ENCODE data around the gene MIA3. TPM values are rescaled to one million over a fixed set of nuclear protein-coding genes. Genes with fewer than 3 reads are reported as not detected.

Gene MIA3
- total RNA-seq, 1 donor from 2014 or later = 89.7 TPM

DNA sequence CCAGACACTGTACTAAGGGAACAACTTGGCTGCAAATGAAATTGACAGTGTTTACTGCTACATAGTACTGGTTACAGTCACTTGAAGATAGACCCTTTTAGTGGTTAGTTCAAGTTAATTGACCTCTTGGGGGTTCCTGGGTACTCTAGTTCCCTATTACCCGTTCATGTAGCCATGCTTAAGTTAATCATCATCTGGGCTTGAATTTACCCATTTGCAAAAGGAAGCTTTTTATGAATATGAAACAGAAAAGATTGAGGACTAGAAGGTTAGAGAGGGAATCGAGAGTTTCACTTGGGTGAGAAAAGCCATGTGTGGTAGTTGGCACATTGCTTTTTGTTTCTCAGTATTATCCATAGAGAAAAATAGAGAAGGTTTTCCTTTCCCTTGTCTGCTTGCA lies 2.7 kb downstream of the MIA3 start:
- ATAC-seq (no peak), DNase-seq (ENCODE audit: low spot score) (no peak)

DNA sequence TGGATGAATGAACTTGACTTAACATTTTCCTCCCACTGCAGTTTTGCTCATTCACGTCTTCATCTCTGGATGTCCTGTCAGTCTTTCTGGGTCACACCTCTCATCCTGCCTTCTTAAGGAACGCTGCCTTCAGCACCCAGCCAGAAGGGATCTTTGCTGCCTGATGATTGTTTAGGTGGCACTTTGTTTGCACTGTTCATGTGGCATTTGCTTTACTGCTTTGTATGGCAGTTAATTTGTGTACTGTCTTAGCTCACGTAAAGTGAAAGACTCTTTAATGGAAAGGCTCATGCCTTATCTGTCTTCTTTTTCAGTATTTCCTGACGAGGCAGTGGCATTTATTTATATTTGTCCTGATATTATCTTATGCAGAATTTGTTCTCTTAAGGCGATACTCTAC lies 4.9 kb downstream of the MIA3 start:
- DNase-seq (ENCODE audit: low spot score) = no peak
- no peak for ATAC-seq

DNA sequence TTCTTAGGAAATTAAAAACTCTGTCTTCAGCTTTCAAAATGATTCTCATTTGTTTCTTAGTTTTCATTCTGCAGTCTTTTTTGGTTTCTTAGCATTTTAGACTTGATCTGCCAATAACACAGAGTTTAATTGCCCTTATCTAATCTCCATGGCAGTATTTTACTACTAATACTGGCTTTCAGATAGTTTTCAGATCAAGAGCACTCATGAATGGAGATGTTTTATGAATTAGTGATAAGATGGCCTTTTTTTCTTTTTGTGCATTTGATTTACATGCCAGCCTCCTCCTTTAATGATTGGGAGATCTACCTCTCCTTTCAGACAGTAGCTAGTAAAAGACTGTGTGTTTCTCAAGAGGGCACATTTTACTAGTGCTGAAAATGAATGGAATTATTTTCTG lies 5.6 kb downstream of the MIA3 start:
- DNase-seq (ENCODE audit: low spot score) (no peak), ATAC-seq (no peak)

DNA sequence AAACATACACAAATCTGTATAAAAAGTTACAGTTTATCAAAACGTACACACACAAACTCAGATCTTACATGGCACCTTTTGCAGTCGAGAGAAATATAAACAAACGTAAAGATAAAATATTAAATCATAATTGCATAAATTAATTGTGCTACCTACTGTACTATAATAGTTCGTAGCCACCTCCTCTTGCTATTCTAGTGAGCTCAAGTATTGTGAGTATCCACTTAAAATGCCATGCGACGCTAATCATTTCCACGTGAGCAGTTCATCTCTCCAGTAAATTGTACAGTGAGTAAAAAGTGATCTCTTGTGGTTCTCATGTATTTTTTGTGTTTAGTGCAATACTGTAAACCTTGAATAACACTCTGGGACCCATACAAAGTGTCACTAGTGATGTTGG lies 6.3 kb downstream of the MIA3 start:
- ATAC-seq (no peak), DNase-seq (ENCODE audit: low spot score) (no peak)

DNA sequence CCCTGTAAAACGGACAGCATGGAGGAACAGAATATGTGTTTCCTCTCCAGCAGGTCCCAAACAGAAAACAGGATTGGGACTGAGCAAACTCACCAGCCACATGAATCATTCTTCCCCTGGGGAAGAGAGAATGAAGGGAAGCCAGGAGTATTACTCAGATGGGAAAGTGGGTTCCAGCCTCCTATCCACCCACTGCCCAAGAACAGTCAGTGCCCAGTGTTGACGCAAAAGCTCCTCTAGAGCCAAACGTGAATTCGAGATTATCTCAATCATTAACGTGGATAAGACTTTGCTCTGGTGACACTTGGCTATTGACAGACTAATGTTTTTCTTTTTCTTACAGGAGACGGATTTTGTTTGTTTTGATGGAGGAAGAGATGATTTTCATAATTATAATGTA lies 9.3 kb downstream of the MIA3 start:
- DNase-seq (ENCODE audit: low spot score) (no peak), ATAC-seq (peak; percentile 86)

DNA sequence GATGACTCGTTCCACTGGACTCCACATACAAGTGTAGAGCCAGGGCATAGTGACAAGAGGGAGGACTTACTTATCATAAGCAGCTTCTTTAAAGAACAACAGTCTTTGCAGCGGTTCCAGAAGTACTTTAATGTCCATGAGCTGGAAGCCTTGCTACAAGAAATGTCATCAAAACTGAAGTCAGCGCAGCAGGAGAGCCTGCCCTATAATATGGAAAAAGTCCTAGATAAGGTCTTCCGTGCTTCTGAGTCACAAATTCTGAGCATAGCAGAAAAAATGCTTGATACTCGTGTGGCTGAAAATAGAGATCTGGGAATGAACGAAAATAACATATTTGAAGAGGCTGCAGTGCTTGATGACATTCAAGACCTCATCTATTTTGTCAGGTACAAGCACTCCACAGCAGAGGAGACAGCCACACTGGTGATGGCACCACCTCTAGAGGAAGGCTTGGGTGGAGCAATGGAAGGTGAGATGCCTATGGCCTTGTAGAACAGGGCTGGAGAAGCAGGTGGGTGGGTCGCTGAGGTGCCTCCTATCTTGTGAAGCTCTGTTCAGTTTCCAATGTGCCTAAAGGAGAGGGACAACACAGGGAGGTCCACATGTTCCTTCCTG lies 12.1 kb downstream of the MIA3 start:
- DNase-seq (ENCODE audit: low spot score) = no peak
- no peak for ATAC-seq

DNA sequence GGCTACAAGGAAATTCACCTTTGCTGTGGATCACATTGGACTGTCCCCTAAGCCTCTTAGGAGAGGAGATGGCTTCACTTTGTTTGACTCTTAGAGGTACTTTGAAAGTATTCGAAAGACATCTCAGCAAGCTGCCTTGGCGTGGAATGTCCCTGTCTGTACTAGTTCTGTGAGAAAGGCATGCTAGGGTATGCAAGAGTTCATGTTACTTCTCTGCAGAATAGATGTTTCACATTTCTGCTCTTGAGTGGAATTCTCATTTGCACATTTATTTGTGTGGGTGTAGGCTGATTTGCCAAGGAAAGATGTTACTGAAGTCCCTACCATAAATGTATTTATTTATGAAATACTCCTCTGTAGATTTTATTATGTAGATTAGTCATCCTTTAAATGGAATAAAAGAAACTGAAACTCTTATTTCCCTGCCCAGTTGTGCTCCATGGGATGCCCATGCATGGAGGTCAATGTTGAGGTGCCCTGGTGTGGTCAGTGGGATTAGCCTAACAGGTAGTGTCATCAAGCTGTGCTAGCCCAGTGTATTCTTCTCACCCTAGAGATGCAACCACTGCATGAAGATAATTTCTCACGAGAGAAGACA lies 13.8 kb downstream of the MIA3 start:
- DNase-seq (ENCODE audit: low spot score) = no peak
- ATAC-seq = no peak

DNA sequence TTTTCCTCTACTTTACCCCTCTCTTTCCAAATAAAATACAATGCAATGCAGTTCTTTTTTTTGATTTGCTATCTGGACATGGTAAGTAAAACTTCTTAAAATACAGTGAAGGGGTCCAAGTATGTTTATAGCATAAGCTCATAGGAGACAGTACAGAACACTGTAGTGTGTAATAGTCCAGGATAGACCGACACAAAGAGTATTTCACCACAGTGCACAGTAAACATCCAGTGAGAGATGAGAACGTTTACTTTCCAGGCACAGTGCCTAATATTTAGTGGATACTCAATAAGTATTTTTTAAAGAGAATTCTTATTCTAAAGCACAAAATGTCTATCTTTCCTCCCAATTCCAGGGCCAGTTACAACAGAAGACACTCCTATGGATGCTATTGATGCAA lies 14.9 kb downstream of the MIA3 start:
- ATAC-seq (peak; percentile 87), DNase-seq (ENCODE audit: low spot score) (no peak)

DNA sequence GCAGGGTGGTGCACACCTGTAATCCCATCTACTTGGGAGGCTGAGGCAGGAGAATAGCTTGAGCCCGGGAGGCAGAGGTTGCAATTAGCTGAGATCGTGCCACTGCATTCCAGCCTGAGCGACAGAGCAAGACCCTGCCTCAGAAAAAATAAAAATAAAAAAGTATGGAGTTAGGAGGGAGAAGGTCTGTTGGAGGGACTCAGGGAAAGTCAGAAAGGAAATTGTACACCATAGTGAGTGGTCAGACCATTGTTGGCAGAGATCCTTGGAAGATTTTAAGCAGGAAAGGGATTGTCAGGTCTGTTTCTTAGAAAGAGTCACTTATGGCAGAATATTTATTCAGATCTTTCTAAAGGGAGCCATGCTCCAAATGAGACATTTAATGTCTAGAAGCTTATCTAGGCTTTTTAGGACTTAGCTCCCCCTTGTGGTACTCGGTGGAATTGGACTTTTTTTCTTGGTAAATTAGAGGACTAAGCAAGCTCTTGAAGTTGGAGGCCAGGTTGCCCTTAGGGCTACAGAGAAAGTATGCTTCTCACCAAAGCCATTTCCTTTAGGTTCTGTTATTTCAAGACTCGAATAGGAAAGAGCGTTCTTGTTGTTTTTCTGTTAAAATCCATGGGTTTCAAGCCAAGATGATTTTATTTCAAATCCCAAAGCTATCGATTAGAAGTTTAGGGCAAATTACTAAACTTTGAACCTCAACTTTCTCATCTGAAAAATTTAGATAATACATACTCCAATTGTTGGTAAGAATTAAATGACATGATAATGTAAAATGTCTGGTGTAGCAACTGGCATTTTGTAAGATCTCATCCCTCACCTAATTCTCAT lies 16.5 kb downstream of the MIA3 start:
- DNase-seq (ENCODE audit: low spot score) = no peak
- ATAC-seq = peak; percentile 91

DNA sequence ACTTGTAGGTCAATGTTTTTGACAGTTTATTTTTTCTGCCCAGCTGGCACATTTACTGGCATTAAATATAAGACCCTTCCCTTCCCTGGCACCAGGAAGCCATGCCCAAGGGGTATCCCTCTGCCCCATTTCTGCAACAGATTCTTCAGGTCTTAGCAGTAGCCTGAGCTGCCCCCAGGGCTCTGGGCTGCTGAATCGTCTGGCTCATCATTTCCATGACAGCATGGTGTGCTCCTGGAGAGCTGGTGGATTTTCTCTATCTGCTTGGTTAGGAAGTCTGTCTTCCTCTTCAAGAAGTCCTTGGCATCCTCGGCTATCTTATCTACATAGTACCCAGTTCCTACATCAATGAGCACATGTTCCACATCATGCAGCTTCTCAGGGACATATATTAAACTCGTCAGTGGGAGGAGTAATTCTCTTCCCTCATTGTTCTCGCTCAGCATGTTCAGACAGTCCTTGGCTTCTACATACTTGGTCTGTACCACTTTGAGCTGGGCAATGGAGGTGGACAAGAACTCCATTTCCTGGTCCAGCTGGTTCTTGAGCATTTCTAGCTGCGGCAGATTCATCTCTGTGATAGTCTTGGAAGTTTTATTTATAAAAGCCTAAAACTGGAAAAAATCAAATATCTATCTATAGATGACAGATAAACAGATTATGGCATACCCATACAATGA lies 23.5 kb downstream of the MIA3 start:
- DNase-seq (ENCODE audit: low spot score) (no peak), ATAC-seq (no peak)

DNA sequence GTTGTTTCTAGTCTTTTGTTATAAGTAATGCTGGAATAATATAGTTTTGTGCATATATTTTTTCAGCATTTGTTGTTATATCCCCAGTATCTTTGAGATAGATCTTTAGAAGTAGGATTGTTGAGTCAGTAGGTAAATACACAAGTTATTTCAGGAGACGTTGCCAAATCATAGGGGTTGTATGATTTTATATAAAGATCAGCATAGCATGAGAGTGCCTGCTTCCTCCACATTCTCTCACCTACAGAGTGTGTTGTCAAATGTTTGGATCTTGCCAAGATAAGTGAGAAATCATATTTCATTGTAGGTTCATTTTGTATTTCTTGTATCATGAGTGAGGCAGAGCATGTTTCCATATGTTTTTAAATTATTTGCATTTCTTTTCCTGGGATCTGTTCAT lies 24.6 kb downstream of the MIA3 start:
- DNase-seq (ENCODE audit: low spot score) = no peak
- ATAC-seq = no peak

DNA sequence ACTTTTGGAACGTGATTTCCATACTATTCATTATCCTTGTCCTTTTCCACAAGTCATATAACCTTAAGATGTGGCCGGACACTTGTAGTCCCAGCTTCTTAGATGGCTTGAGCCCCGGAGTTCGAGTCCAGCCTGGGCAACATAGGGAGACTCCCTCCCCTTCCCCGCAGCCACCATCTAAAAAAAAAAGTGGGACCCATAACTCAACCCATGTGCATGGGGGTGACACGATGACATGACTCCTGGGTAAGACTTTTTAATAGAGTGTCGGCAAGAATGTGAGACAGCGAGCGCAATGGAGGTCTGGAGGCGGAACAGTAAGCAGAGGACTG lies 25.7 kb downstream of the MIA3 start:
- DNase-seq (ENCODE audit: low spot score) = no peak
- ATAC-seq = peak; percentile 2

DNA sequence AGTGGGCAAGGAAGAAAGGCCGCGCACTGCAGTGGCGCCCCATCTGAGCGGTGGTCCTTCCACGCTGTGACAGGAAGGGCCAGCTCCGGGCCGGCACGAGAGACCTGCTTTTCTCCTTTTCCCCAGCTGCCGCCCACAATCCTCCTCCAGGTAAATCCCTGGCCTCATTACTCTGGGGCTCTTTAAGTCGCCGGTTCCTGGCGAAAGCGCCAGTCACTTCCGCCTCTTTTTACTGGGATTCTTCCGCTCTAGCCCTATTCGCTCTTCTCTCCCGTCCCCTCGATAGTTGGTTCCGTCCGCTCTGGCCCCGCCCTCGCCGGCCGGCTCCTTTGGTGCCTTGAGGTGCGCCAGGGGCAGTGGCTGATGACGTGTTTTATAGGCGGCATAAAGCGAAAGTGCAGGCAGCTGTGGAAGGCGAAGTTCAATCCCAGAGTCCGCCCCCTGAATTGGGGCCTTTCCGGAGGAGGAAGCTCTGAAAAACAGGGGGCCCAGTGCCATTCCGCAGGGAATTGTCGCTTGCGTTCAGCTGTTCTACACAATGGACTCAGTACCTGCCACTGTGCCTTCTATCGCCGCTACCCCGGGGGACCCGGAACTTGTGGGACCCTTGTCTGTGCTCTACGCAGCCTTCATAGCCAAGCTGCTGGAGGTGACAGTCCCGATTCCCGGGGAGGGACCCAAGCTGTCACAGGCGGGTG lies 26.2 kb downstream of the MIA3 start:
- ATAC-seq (peak; percentile 98), DNase-seq (ENCODE audit: low spot score) (peak; percentile 99)

DNA sequence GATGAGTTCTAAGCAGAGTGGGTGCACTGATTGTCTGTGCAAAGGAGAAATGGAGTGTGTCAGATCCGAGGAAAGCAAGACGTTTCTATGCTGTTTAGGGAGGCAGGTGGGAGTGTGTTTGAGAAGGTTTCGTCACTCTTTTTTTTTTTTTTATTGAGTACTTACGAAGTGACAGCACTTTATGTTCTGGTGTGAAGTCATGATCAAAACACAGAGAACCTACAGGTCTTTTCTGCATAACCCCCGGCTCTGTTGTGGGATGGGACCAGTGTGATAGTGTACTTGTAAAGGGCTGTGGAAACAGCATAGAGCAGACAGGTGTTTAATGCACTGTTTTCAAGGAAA lies 26.7 kb downstream of the MIA3 start:
- DNase-seq (ENCODE audit: low spot score) (no peak), ATAC-seq (peak; percentile 4)

DNA sequence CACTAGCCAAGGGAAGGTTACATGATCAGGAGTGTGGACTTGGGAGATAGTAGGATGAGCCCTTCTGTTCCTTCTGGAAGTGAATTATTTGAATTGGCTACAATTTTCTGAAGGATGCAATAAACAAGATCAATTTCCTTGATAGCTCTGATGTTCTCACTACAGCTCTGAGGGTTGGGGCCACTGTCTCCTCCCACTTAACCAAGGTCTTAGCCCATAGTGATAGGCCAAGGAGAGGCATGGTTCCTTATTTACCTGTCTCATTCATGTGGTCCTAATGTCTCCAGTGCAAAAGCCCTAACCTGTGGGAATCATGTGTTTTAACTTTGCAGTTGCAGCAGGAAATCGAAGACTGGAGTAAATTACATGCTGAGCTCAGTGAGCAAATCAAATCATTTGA lies 34.8 kb downstream of the MIA3 start:
- DNase-seq (ENCODE audit: low spot score) (no peak), ATAC-seq (no peak)

DNA sequence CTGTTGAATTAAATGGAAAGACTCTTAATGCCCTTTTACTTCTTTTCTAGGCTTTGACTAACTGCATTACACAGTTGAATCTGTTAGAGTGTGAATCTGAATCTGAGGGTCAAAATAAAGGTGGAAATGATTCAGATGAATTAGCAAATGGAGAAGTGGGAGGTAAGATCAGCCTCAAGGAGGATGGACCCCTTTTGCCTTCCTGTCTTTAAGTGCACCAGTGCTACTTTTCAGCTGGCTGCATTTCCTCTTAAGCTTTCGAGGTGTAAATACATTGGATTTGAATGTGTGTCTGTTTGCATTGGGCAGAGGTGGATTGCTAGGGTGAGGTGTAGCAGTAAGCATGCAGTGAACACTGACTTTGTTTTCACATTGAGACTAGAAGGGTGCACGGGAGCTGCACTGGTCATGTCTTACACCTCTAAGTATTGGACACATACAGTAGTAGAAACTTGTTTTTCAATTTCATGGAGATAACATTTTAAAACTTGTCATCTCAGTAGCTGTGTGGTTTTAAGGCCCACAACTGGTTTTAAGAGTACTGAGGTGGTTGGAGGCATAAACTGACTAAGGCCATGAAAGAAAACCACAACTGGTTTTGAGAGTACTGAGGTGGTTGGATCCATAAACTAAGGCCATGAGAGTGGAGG lies 35.4 kb downstream of the MIA3 start:
- no peak for DNase-seq (ENCODE audit: low spot score)
- no peak for ATAC-seq

DNA sequence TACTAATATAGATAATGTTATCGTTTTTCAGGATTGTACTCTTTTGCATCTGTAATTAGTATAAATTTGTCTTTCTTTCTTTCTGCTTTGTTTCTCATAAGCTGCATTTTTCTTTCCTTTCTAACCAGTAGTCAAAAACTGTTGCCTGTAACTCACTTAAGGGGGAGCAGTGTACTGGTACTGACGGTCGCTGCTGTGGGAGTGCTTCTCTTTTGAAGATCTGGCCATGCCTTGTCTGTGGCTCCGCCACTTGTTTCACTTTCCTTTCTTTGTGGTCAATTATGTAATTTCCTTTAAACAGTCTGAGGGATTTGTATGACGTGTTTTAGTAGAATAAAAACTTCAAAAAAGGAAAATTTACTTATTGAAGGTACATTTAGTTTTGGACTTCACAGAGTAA lies 37.0 kb downstream of the MIA3 start:
- ATAC-seq (peak; percentile 62), DNase-seq (ENCODE audit: low spot score) (no peak)

DNA sequence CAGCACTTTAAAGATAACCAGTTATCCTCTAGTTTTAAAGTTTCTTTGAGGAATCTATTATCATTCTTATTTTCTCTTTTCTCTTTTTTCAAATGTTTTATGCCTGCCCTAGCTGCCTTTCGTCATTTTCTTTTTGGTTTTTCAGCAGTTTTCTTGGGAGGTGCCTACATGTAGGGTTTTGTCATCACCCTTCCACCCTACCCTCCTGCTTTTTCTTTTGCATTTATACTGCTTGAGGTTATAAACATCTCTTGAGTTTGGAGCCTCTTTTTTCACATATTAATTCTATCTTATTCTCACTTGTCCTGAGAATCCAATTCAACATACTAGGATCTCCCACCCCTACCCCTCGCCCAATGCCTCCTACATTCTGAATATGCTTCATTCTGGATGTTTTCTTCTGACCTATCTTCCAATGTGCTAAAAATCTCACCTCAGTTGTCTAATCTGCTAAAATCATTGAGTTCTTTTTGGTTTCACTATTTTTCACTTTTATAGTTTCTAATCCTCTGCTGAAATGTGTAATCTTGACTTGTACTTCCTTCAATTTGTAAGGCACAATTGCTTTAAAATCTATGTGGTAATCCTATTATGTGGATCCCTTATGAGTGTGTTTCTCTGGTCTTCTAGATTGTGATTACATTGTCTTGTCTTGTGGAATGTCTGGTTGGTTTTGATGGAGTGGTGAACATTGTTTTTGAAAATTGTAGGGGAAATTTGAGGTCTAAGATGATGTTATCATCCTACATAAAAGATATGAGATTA lies 38.7 kb downstream of the MIA3 start:
- no peak for ATAC-seq
- no peak for DNase-seq (ENCODE audit: low spot score)

DNA sequence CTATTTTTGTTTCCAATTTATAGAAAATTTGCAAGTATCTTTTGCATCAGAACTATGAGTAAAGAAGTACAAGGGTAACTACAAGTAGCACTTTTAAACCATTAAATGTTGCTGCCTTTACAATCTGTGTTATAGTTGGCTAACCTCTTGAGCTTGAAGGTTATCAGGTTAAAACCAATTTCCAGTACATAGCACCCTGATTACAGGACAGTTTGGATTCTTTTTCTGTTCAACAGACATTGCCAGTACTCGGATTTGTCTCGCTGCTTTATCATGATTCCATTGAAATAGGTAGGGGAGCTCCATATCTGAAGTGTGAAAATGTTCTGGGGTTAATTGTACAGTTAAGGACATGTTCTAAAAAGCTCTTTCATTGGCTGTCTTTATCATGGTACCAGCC lies 40.0 kb downstream of the MIA3 start:
- DNase-seq (ENCODE audit: low spot score) (no peak), ATAC-seq (peak; percentile 80)

DNA sequence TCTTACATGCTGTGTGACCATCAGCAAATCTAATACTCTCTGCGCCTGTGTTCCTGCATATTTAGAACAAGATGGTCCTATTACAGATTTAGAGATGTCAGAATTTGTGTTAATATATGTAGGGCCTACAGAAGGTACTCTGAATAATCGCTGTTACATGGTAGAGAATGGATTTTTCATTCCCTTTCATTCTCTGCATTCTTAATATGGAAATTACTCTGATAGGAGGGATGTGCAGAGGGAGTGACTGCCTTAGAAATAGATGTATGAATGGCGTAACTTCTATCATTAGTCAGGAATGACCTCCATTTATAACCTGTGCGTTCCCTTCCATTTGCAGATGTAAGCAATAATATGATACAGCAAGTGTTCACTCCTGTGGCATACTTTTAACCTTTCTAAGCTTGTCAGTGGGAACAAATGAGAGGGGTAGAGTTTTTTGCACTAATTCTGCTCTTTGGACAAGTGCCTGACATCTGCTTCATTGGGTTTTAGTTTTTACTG lies 45.6 kb downstream of the MIA3 start:
- DNase-seq (ENCODE audit: low spot score) (no peak), ATAC-seq (no peak)

All from left lobe of liver (tissue), 2 donors.